GM19351 (cell line): Measurements from ENCODE around the gene TM9SF3.

Source experiments
- ATAC-seq: cut with Tn5 transposase; IDR thresholded peaks from one replicate; pipeline ENCODE4 v1.9.1; 2021; ENCODE audit warnings: mild to moderate bottlenecking, moderate library complexity; ENCODE audit not compliant: unreplicated experiment

TM9SF3 gene

GRCh38 chr10:96513305-96513697, 73.5 kb downstream of the TM9SF3 start:
- ATAC-seq: no peak

- no peak for ATAC-seq
These were observed 74.1 kb downstream of the TM9SF3 start for GRCh38 chr10:96512524-96513304.

GRCh38 chr10:96511044-96511945, 75.5 kb downstream of the TM9SF3 start:
- ATAC-seq: no peak

- ATAC-seq: no peak
These were observed 77.7 kb downstream of the TM9SF3 start for GRCh38 chr10:96509017-96509641.

- no peak for ATAC-seq
These were observed 79.8 kb downstream of the TM9SF3 start for GRCh38 chr10:96507044-96507443.

GRCh38 chr10:96505150-96506136, 81.4 kb downstream of the TM9SF3 start:
- no peak for ATAC-seq

- ATAC-seq: no peak
These were observed 84.1 kb downstream of the TM9SF3 start for GRCh38 chr10:96502561-96503282.

GRCh38 chr10:96501985-96502384, 84.8 kb downstream of the TM9SF3 start:
- ATAC-seq: no peak

GRCh38 chr10:96500519-96500918, 86.3 kb downstream of the TM9SF3 start:
- no peak for ATAC-seq

- ATAC-seq: no peak
These were observed 86.8 kb downstream of the TM9SF3 start for GRCh38 chr10:96500050-96500449.

- ATAC-seq: no peak
These were observed 89.4 kb downstream of the TM9SF3 start for GRCh38 chr10:96497391-96497790.

- no peak for ATAC-seq
These were observed 90.4 kb downstream of the TM9SF3 start for GRCh38 chr10:96496281-96496925.

- ATAC-seq: no peak
These were observed 91.3 kb downstream of the TM9SF3 start for GRCh38 chr10:96495544-96495943.

GRCh38 chr10:96494694-96495093, 92.1 kb downstream of the TM9SF3 start:
- no peak for ATAC-seq

GRCh38 chr10:96493871-96494525, 92.8 kb downstream of the TM9SF3 start:
- no peak for ATAC-seq

- ATAC-seq: no peak
These were observed 93.6 kb downstream of the TM9SF3 start for GRCh38 chr10:96493254-96493653.

- ATAC-seq: no peak
These were observed 95.5 kb downstream of the TM9SF3 start for GRCh38 chr10:96491303-96491702.

- ATAC-seq: no peak
These were observed 98.5 kb downstream of the TM9SF3 start for GRCh38 chr10:96488161-96488935.
